Lower leg skin (tissue), 4 donors: ENCODE results near the gene F12. TPM values are rescaled to one million over a fixed set of nuclear protein-coding genes. Genes with fewer than 3 reads are reported as not detected.

Source experiments
- DNase-seq, 2 donors: peaks; one replicate each; pipeline ENCODE4 v3.0.0-alpha.2; 2019; ENCODE audit warnings: low spot score in 2 of 2
- H3K4me3 ChIP-seq: fragments of 200-600 bp; sonication (generic); 2 replicates; pipeline ENCODE4 v1.5.1; 2017; ENCODE audit warnings: mild to moderate bottlenecking, low read depth; ENCODE audit not compliant: poor library complexity, severe bottlenecking
- POLR2A ChIP-seq, 2 donors: fragments of 450-650 bp; IDR thresholded peaks; one replicate each; pipeline ENCODE4 v1.6.1; 2016 to 2017; ENCODE audit warnings: antibody characterized with exemption in 2 of 2, mild to moderate bottlenecking in 1 of 2, moderate library complexity in 1 of 2
- WGBS, 2 donors: methylation state at CpG; one replicate each; pipeline ENCODE4 v1.1.5; 2018; 5-methylcytosine and 5-hydroxymethylcytosine counted together
- intact Hi-C: fragments of 100-400 bp; cut with DNase I; formaldehyde crosslinking; loops from one replicate; pipeline ENCODE4 v1.15.0; 2023; ENCODE audit warnings: low total_unique reads
- total RNA-seq, 4 donors: library from RNA; depleted of rRNA; stranded (reverse); fragments of >200 nt; gene quantifications; one replicate each; pipeline ENCODE4 v1.1.0, GENCODE V29; 2016
- TF ChIP-seq, protein P1 (sequence below), 3 donors: fragments of 450-650 bp; IDR thresholded peaks; one replicate each; pipeline ENCODE4 v1.5.1; 2016; ENCODE audit warnings: antibody characterized with exemption in 3 of 3, mild to moderate bottlenecking in 3 of 3, moderate library complexity in 2 of 3

The F12 gene
- total RNA-seq, 4 donors from 2014 or later: 1.9 to 14.5 (median 10.1) TPM

- no peak for TF ChIP-seq POLR2A (IDR thresholded peaks at IDR 0.05)
- TF ChIP-seq, protein P1, sequence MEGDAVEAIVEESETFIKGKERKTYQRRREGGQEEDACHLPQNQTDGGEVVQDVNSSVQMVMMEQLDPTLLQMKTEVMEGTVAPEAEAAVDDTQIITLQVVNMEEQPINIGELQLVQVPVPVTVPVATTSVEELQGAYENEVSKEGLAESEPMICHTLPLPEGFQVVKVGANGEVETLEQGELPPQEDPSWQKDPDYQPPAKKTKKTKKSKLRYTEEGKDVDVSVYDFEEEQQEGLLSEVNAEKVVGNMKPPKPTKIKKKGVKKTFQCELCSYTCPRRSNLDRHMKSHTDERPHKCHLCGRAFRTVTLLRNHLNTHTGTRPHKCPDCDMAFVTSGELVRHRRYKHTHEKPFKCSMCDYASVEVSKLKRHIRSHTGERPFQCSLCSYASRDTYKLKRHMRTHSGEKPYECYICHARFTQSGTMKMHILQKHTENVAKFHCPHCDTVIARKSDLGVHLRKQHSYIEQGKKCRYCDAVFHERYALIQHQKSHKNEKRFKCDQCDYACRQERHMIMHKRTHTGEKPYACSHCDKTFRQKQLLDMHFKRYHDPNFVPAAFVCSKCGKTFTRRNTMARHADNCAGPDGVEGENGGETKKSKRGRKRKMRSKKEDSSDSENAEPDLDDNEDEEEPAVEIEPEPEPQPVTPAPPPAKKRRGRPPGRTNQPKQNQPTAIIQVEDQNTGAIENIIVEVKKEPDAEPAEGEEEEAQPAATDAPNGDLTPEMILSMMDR (IDR thresholded peaks at IDR 0.05): no peak
- H3K4me3 ChIP-seq: peak overlapping the region; percentile 15
- 9 to 19% methylated on average over 31 to 36 of the region's 36 CpGs for WGBS, 2 donors
- intact Hi-C loops: no loop called here
- peak; percentile 85 to 97 for DNase-seq
Observed at GRCh38 chr5:177366528-177367322, 42.6 kb downstream of the F12 start.

DNA sequence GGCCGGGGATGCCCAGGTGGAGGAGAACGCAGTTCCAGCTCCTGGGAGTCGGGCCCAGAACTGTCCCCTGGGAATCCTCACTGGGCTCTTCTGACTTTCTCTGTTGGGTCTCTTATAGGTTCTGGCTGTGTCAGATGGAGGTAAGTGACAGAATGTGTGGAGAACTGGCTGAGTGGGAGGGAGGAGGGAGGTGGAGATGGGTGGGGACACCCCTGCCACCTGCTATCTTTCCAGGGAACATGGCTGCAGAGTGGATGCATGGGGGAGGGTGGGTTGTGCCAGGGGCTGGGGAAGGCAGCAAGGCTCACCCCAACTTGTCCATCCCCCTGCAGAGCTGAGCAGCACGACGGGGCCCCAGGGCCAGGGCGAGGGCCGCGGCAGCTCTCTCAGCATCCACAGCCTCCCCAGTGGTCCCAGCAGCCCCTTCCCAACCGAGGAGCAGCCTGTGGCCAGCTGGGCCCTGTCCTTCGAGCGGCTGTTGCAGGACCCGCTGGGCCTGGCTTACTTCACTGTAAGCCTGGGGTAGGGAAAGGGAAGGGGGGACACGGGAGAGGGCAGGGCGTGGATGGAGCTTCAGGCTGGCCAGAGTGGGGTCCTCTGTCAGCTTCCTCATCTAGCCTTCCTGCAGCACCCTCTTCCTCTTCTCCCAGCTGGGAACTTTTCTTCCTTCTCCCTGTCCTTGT is 43.4 kb downstream of the F12 start:
- no peak for TF ChIP-seq POLR2A (IDR thresholded peaks at IDR 0.05)
- TF ChIP-seq, protein P1 (IDR thresholded peaks at IDR 0.05): no peak
- WGBS, 2 donors: 86 to 91% methylated on average over 9 to 14 of the region's 14 CpGs
- no peak for DNase-seq
- intact Hi-C loops: no loop called here
- no peak overlapping the region for H3K4me3 ChIP-seq

GRCh38 chr5:177364159-177364962 is 45.0 kb downstream of the F12 start:
- 76 to 82% methylated on average over 11 of the region's 11 CpGs for WGBS, 2 donors
- H3K4me3 ChIP-seq: no peak overlapping the region
- intact Hi-C loops: no loop called here
- no peak for DNase-seq
- TF ChIP-seq, protein P1 (IDR thresholded peaks at IDR 0.05): no peak
- TF ChIP-seq POLR2A (IDR thresholded peaks at IDR 0.05): no peak

GRCh38 chr5:177363565-177363964 is 45.8 kb downstream of the F12 start:
- WGBS, 2 donors: 26 to 29% methylated on average over 10 of the region's 10 CpGs
- intact Hi-C loops: no loop called here
- H3K4me3 ChIP-seq: no peak overlapping the region
- DNase-seq: no peak
- TF ChIP-seq POLR2A (IDR thresholded peaks at IDR 0.05): no peak
- TF ChIP-seq, protein P1 (IDR thresholded peaks at IDR 0.05): no peak

DNA sequence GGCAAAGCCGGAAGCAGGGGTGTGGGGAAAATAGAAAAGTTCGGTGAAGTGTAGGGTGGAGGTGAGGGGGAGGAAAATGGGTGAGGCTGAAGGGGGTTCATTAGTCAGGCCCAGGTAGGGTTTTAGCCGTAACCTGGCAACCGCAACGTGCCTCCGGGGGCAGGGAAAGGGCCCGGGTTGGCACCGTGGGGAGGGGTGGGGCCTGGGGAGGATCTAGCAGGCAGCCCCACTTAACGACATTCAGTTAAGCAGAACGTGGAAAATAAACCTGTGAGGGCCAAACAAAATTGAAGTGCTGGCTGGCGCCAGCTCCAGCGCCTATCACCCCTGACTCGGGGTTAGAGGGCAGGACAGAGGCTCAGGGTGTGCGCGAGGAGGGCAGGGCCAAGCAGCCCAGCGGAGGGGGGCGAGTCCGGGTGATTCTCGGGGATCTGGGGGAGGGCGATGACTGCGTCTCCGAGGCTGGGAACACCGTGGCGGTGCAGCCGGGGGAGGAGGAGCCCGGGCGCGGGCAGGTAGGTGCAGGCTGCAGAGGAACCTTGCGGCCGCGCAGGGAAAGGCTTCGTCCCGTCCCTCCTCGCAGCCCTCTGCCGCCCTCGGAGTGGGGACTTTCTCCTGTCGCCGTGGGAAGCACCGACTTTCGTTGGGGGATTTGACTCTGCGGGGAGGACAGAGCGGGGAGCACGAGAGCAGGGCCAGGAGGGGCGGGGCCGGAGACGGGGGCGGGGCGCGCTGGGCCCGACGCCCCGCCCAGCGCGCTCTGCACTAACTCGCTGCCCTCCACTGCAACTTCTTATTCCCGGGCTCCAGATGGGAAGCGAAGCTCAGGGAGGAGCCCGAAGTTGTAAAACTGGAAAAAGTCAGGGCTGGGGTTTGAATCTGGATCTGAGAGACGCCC is 46.5 kb downstream of the F12 start:
- peak in 1 of 2 donors; percentile 52 for DNase-seq
- H3K4me3 ChIP-seq: no peak overlapping the region
- 8 to 10% methylated on average over 34 to 46 of the region's 59 CpGs for WGBS, 2 donors
- intact Hi-C loops: no loop called here
- TF ChIP-seq, protein P1 (IDR thresholded peaks at IDR 0.05): no peak
- TF ChIP-seq POLR2A (IDR thresholded peaks at IDR 0.05): no peak
